Ishikawa (cell line): ENCODE measurements around the gene DUSP10.

Experiments
- CEBPB ChIP-seq: IDR thresholded peaks from 2 replicates; pipeline ENCODE4 v1.6.1; 2012
- CREB1 ChIP-seq: IDR thresholded peaks from 2 replicates; pipeline ENCODE4 v1.6.1; 2012; ENCODE audit warnings: low read depth
- EP300 ChIP-seq: IDR thresholded peaks from 2 replicates; pipeline ENCODE4 v1.6.1; 2012; ENCODE audit warnings: borderline replicate concordance
- FOXM1 ChIP-seq: IDR thresholded peaks from 2 replicates; pipeline ENCODE4 v1.6.1; 2012; ENCODE audit warnings: low read depth, borderline replicate concordance
- RAD21 ChIP-seq: IDR thresholded peaks from 2 replicates; pipeline ENCODE4 v1.6.1; 2012; ENCODE audit warnings: low read depth
- TAF1 ChIP-seq: IDR thresholded peaks from 2 replicates; pipeline ENCODE4 v1.6.1; 2012; ENCODE audit warnings: low read depth, mild to moderate bottlenecking
- YY1 ChIP-seq: IDR thresholded peaks from 2 replicates; pipeline ENCODE4 v1.6.1; 2012; ENCODE audit warnings: low read depth
- ZBTB7A ChIP-seq: IDR thresholded peaks from 2 replicates; pipeline ENCODE4 v1.6.1; 2012; ENCODE audit warnings: low read depth
- TF ChIP-seq, protein P1 (sequence below): IDR thresholded peaks from 2 replicates; pipeline ENCODE4 v1.6.1; 2012

DNA sequence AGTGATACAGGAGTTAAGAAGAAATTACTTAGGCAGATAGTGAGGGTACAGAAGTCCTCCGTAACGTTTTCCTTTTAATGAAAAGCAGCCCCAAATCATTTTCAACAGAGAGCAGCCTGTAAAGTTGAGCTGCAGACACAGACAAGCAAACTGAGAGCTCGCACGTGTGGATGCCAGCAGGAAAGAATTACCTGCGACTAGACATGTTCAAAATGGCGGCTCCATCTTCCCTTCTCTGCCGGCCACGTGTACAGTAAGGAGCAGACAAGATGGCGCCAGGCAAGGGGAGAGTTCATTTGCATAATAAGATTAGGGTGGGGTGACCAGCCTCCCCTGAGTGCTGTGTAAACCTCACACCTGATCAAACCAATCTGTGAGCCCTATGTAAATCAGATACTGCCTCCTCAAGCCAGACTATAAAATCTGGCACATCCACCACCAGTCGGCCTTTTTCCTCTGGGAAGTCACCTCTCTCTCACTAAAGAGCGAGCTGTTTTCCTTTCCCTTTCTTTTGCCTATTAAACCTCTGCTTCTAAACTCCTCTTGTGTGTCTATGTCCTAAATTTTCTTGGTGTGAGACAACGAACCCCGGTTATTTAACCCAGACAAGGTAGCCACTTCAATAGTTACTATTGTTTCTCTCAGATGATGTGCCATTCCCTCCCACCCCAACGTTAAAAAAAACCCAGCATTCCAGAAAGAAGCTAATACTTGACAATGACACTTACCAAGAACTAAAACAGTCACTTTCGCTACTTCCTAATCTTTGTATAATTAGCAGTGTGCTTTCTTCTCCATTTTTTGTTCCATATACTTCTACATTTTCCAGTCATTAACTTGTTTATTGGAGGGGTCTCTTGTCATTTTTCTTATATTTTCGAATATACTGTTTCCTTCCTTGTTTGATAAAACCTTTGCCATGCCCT is 27.4 kb downstream of the DUSP10 start:
- TF ChIP-seq EP300 = no peak
- peak; percentile 80 for TF ChIP-seq YY1
- TF ChIP-seq, protein P1, sequence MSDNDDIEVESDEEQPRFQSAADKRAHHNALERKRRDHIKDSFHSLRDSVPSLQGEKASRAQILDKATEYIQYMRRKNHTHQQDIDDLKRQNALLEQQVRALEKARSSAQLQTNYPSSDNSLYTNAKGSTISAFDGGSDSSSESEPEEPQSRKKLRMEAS = peak; percentile 59; the same call in 1 of the 2 replicates
- TF ChIP-seq TAF1 = no peak
- no peak for TF ChIP-seq CREB1
- TF ChIP-seq ZBTB7A = no peak
- TF ChIP-seq FOXM1 = no peak
- TF ChIP-seq RAD21 = no peak
- no peak for TF ChIP-seq CEBPB
